Caki2 (cell line): ENCODE results near the gene DAGLA. TPM values are rescaled to one million over a fixed set of nuclear protein-coding genes. Genes with fewer than 3 reads are reported as not detected.

Experiments
- DNase-seq: peaks from one replicate; pipeline ENCODE4 v3.0.0-alpha.2; 2015; ENCODE audit warnings: low read depth
- in situ Hi-C: cut with HindIII; loops from 2 replicates; pipeline ENCODE4 v1.10.0; 2016; ENCODE audit warnings: low sequenced_read_pairs, low pct_unique_long_range_greater_than_20kb, mixed read lengths
- total RNA-seq: library from RNA; depleted of rRNA; stranded (reverse); fragments of >200 nt; shearing (Covaris generic); gene quantifications from 2 replicates; pipeline ENCODE4 v1.2.3, GENCODE V29; 2014; ENCODE audit warnings: low replicate concordance; rRNA removed

DAGLA gene
- total RNA-seq, 1 experiment from 2014 or later: 0.74 TPM

DNA sequence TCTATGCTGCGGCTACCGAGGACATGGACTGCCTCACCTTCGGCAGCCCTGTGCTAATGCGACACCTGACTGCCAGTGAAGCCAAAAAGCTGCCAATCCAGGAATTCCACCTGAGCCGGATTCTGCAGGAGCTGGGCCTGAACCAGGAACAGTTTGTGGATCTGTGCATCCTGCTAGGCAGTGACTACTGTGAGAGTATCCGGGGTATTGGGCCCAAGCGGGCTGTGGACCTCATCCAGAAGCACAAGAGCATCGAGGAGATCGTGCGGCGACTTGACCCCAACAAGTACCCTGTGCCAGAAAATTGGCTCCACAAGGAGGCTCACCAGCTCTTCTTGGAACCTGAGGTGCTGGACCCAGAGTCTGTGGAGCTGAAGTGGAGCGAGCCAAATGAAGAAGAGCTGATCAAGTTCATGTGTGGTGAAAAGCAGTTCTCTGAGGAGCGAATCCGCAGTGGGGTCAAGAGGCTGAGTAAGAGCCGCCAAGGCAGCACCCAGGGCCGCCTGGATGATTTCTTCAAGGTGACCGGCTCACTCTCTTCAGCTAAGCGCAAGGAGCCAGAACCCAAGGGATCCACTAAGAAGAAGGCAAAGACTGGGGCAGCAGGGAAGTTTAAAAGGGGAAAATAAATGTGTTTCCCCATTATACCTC lies 115.8 kb downstream of the DAGLA start:
- DNase-seq: no peak
- in situ Hi-C loops: no loop called here

Other genes with a start within 250 kb of the DAGLA start
- not detected in 2 replicates for gene LRRC10B, start 171.6 kb upstream of the DAGLA start, total RNA-seq
- 0.41 and 2.0 TPM in 2 replicates for gene SYT7, start 99.3 kb upstream of the DAGLA start, total RNA-seq
- 2.5 and 7.4 TPM in 2 replicates for gene MYRF, start 72.2 kb downstream of the DAGLA start, total RNA-seq
- 61.3 and 85.2 TPM in 2 replicates for gene TMEM258, start 112.2 kb downstream of the DAGLA start, total RNA-seq
- gene FEN1, start 112.5 kb downstream of the DAGLA start, total RNA-seq: 61.0 and 66.9 TPM in 2 replicates
- gene FADS1, start 136.6 kb downstream of the DAGLA start, total RNA-seq: 49.8 and 55.0 TPM in 2 replicates
- gene FADS2, start 147.9 kb downstream of the DAGLA start, total RNA-seq: 5.7 and 8.6 TPM in 2 replicates
- 86.2 and 95.6 TPM in 2 replicates for gene FADS3, start 211.2 kb downstream of the DAGLA start, total RNA-seq
- gene RAB3IL1, start 237.2 kb downstream of the DAGLA start, total RNA-seq: 7.5 and 9.6 TPM in 2 replicates